Fibroblast of lung (primary cell): ENCODE measurements around the gene SMIM36. TPM values are rescaled to one million over a fixed set of nuclear protein-coding genes. Genes with fewer than 3 reads are reported as not detected.

Experiments used
- DNase-seq, 2 donors: peaks; one replicate each; pipeline versions ENCODE4 v3.0.0 to v3.0.0-alpha.2; 2010; ENCODE audit warnings: low read depth in 2 of 2
- H2AFZ ChIP-seq: 2 replicates; pipeline ENCODE4 v1.5.1; 2012; ENCODE audit warnings: low read length, control low read depth, inconsistent platforms
- H3K27ac ChIP-seq: 2 replicates; pipeline ENCODE4 v1.5.1; 2011; ENCODE audit warnings: low read length, control low read depth; ENCODE audit not compliant: insufficient read depth
- H3K27me3 ChIP-seq: 2 replicates; pipeline ENCODE4 v1.5.1; 2011; ENCODE audit warnings: mild to moderate bottlenecking, low read length; ENCODE audit not compliant: control insufficient read depth, insufficient read depth
- H3K36me3 ChIP-seq: 2 replicates; pipeline ENCODE4 v1.5.1; 2011; ENCODE audit warnings: low read length; ENCODE audit not compliant: control insufficient read depth, insufficient read depth
- H3K4me1 ChIP-seq: 2 replicates; pipeline ENCODE4 v1.5.1; 2011; ENCODE audit warnings: low read length; ENCODE audit not compliant: control insufficient read depth, insufficient read depth; ENCODE audit errors: extremely low read depth
- H3K4me2 ChIP-seq: 2 replicates; pipeline ENCODE4 v1.5.1; 2011; ENCODE audit warnings: low read length, control low read depth; ENCODE audit not compliant: insufficient read depth; ENCODE audit errors: extremely low read depth
- H3K4me3 ChIP-seq, 4 experiments: fragments of 200-600 bp in 1 of 4; sonication (generic) in 1 of 4; replicated peaks in 1 of 4; 2 replicates each; pipeline ENCODE4 v1.5.1; 2011 to 2016; ENCODE audit warnings: low read length in 4 of 4, low read depth in 3 of 4, mild to moderate bottlenecking in 3 of 4, control low read depth in 2 of 4, inconsistent platforms in 1 of 4, mixed read lengths in 1 of 4; ENCODE audit not compliant: insufficient read depth in 1 of 4; ENCODE audit errors: control extremely low read depth in 1 of 4
- H3K79me2 ChIP-seq: 2 replicates; pipeline ENCODE4 v1.5.1; 2012; ENCODE audit warnings: mild to moderate bottlenecking, low read length, inconsistent platforms; ENCODE audit not compliant: control insufficient read depth, insufficient read depth
- H3K9ac ChIP-seq: 2 replicates; pipeline ENCODE4 v1.5.1; 2011; ENCODE audit warnings: mild to moderate bottlenecking, low read length, control low read depth; ENCODE audit not compliant: insufficient read depth
- H3K9me3 ChIP-seq: 2 replicates; pipeline ENCODE4 v1.5.1; 2012; ENCODE audit warnings: low read depth, low read length; ENCODE audit not compliant: control insufficient read depth, insufficient read depth
- H4K20me1 ChIP-seq: 2 replicates; pipeline ENCODE4 v1.5.1; 2011; ENCODE audit warnings: low read length; ENCODE audit not compliant: control insufficient read depth, insufficient read depth; ENCODE audit errors: extremely low read depth
- EZH2 ChIP-seq: IDR thresholded peaks from 2 replicates; pipeline ENCODE4 v1.5.1; 2012; ENCODE audit warnings: low read length, control low read depth, mild to moderate bottlenecking; ENCODE audit errors: missing control alignments
- polyA plus RNA-seq, 2 donors: library from polyadenylated mRNA; depleted of rRNA in 1 of 2; stranded (reverse) in 1 of 2; unstranded in 1 of 2; fragments of >200 nt; gene quantifications; 2 replicates each; pipeline ENCODE4 v1.2.1, GENCODE V29; 2011 to 2012; ENCODE audit warnings: missing spikeins in 1 of 2
- total RNA-seq: library from RNA; depleted of rRNA; stranded (reverse); fragments of >200 nt; gene quantifications from 2 replicates; pipeline ENCODE4 v1.2.1, GENCODE V29; 2014
- TF ChIP-seq, protein P1 (sequence below), 2 donors: IDR thresholded peaks in 1 of 2; conservative IDR thresholded peaks in 1 of 2; 1 replicate in 1 of 2; 2 replicates in 1 of 2; pipeline ENCODE4 v1.5.1; 2011 to 2012; ENCODE audit warnings: low read length in 2 of 2, control low read depth in 1 of 2, inconsistent platforms in 1 of 2, low read depth in 1 of 2, mild to moderate bottlenecking in 1 of 2

SMIM36 gene
- total and polyA plus RNA-seq, 2 donors (not counting 1 experiment from before 2014, with no cell fraction given): not detected

- peak; percentile 20 to 52 for DNase-seq
- Histone ChIP-seq H2AFZ (no peak overlapping the region), H3K36me3 (no peaks in the 10 kb centered on the region)
Observed at GRCh38 chr17:55533608-55534007, 22.4 kb upstream of the SMIM36 start.

DNA sequence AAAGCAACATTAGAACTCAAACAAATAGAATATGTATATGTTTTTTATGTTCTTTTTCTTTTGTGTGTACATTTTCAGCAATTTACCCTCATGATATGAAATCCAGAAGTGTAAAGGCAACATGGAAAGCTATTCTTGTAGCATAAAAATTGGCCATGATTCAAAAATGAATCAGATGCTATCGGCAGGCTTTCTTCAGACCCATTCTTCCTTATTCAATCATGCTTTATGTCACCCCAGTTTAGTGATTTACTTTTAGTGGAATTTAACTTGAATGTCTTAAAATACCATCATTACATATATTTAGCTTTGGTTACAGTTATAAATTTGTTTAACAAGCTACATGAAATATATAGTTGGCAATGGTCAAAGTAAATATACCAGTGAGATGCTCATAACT lies 21.4 kb upstream of the SMIM36 start:
- Histone ChIP-seq H2AFZ (no peak overlapping the region), H3K4me2 (no peak overlapping the region), H3K79me2 (no peaks in the 10 kb centered on the region), H3K4me1 (no peaks in the 10 kb centered on the region), H3K9ac (no peak overlapping the region), H3K9me3 (no peaks in the 10 kb centered on the region), H3K27ac (no peak overlapping the region), H3K27me3 (no peaks in the 10 kb centered on the region), H3K4me3 (no peak overlapping the region), H4K20me1 (no peaks in the 10 kb centered on the region), H3K36me3 (no peaks in the 10 kb centered on the region)
- DNase-seq: peak in 1 of 2 donors; percentile 14
- TF ChIP-seq, protein P1, sequence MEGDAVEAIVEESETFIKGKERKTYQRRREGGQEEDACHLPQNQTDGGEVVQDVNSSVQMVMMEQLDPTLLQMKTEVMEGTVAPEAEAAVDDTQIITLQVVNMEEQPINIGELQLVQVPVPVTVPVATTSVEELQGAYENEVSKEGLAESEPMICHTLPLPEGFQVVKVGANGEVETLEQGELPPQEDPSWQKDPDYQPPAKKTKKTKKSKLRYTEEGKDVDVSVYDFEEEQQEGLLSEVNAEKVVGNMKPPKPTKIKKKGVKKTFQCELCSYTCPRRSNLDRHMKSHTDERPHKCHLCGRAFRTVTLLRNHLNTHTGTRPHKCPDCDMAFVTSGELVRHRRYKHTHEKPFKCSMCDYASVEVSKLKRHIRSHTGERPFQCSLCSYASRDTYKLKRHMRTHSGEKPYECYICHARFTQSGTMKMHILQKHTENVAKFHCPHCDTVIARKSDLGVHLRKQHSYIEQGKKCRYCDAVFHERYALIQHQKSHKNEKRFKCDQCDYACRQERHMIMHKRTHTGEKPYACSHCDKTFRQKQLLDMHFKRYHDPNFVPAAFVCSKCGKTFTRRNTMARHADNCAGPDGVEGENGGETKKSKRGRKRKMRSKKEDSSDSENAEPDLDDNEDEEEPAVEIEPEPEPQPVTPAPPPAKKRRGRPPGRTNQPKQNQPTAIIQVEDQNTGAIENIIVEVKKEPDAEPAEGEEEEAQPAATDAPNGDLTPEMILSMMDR (conservative IDR thresholded peaks at IDR 0.05 in 1 of 2, IDR thresholded peaks at IDR 0.05 in 1 of 2; ENCODE audit: low read depth in 1 of 2, low read length in 2 of 2): no peak
- no peak for TF ChIP-seq EZH2

More at GRCh38 chr17:55533608-55534007, 22.4 kb upstream of the SMIM36 start:
- no peaks in the 10 kb centered on the region for H4K20me1 ChIP-seq
- H3K4me3 ChIP-seq: no peak overlapping the region
- H3K4me2 ChIP-seq: no peak overlapping the region
- no peaks in the 10 kb centered on the region for H3K27me3 ChIP-seq
- TF ChIP-seq, protein P1 (conservative IDR thresholded peaks at IDR 0.05 in 1 of 2, IDR thresholded peaks at IDR 0.05 in 1 of 2; ENCODE audit: low read depth in 1 of 2, low read length in 2 of 2): no peak
- TF ChIP-seq EZH2: no peak
- H3K79me2 ChIP-seq: no peaks in the 10 kb centered on the region
- no peak overlapping the region for H3K27ac ChIP-seq
- H3K4me1 ChIP-seq: no peaks in the 10 kb centered on the region
- no peak overlapping the region for H3K9ac ChIP-seq
- no peaks in the 10 kb centered on the region for H3K9me3 ChIP-seq

DNA sequence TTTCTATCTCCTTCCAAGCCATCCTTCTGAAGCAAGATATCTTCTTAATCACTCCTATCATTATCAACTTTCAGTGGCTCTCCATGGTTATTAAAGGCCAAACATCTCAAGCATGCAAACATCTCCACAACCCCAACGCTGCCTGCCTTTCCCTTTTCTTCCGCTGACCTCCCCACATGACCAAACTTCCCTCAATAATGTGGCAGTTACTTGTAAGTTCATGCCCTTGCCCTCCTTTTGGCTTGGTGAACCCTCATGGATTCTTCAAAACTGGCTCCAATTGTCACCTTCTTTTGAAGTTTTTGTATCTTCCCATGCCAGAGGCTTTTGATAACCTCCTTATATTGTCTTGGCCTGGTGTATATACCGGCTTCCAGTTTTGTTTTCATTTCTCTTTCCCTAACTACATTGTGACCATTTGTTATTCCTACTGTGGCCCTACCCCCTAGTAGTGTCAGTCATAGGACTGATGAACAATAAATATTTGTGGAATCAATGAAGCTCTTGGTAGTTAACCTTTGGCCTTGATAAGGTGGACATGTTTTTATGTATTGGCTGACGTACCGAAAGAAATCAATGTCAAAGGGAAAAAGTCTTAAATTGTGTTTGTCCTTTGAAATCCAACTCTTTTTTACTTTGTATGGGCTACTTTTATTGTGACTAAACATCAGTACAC lies 19.9 kb upstream of the SMIM36 start:
- Histone ChIP-seq H3K4me3 (no peak overlapping the region), H3K79me2 (no peaks in the 10 kb centered on the region), H3K4me1 (no peaks in the 10 kb centered on the region), H3K4me2 (no peak overlapping the region), H4K20me1 (no peaks in the 10 kb centered on the region), H3K27ac (no peak overlapping the region), H3K9me3 (no peaks in the 10 kb centered on the region), H3K36me3 (no peaks in the 10 kb centered on the region), H3K9ac (no peak overlapping the region), H2AFZ (no peak overlapping the region), H3K27me3 (no peaks in the 10 kb centered on the region)
- TF ChIP-seq EZH2: no peak
- TF ChIP-seq, protein P1 (conservative IDR thresholded peaks at IDR 0.05 in 1 of 2, IDR thresholded peaks at IDR 0.05 in 1 of 2; ENCODE audit: low read depth in 1 of 2, low read length in 2 of 2): no peak
- DNase-seq: no peak
